GM23338 (cell line): ENCODE data around the gene HTR1D. TPM values are rescaled to one million over a fixed set of nuclear protein-coding genes. Genes with fewer than 3 reads are reported as not detected.

Source experiments
- ATAC-seq: fragments of 200-7000 bp; cut with Tn5 transposase; 3 replicates; pipeline ENCODE4 v1.9.1; 2020
- DNase-seq: peaks from one replicate; pipeline ENCODE4 v3.0.0-alpha.2; 2015; ENCODE audit warnings: low spot score
- H2AFZ ChIP-seq: fragments of 200-600 bp; sonication (generic); 2 replicates; pipeline ENCODE4 v1.8.0; 2016; ENCODE audit warnings: antibody characterized with exemption, mild to moderate bottlenecking, moderate library complexity
- H3F3A ChIP-seq: fragments of 200-600 bp; sonication (generic); replicated peaks from 2 replicates; pipeline ENCODE4 v1.8.0; 2017; ENCODE audit warnings: antibody characterized with exemption, mixed run types, low read depth
- H3K27ac ChIP-seq: fragments of 200-600 bp; sonication (generic); 2 replicates; pipeline ENCODE4 v1.6.1; 2016; ENCODE audit warnings: low read depth
- H3K27me3 ChIP-seq: fragments of 200-600 bp; sonication (generic); 2 replicates; pipeline ENCODE4 v1.8.0; 2016; ENCODE audit warnings: mild to moderate bottlenecking, mixed run types, moderate library complexity; ENCODE audit not compliant: insufficient read depth
- H3K36me3 ChIP-seq: fragments of 200-600 bp; sonication (generic); 2 replicates; pipeline ENCODE4 v1.8.0; 2016; ENCODE audit warnings: mild to moderate bottlenecking; ENCODE audit not compliant: insufficient read depth
- H3K4me1 ChIP-seq: fragments of 200-600 bp; sonication (generic); 2 replicates; pipeline ENCODE4 v1.8.0; 2016; ENCODE audit warnings: mild to moderate bottlenecking, moderate library complexity; ENCODE audit not compliant: insufficient read depth
- H3K4me2 ChIP-seq: fragments of 200-600 bp; sonication (generic); 2 replicates; pipeline ENCODE4 v1.7.1; 2017; ENCODE audit warnings: mixed run types
- H3K4me3 ChIP-seq: fragments of 200-600 bp; sonication (generic); 2 replicates; pipeline ENCODE4 v1.6.1; 2016; ENCODE audit warnings: mixed run types
- H3K79me2 ChIP-seq: fragments of 200-600 bp; sonication (generic); replicated peaks from 2 replicates; pipeline ENCODE4 v1.8.0; 2017; ENCODE audit warnings: mild to moderate bottlenecking; ENCODE audit not compliant: insufficient read depth
- H3K9me2 ChIP-seq: fragments of 200-600 bp; sonication (generic); 2 replicates; pipeline ENCODE4 v1.8.0; 2017; ENCODE audit not compliant: insufficient read depth
- H4K20me1 ChIP-seq: fragments of 200-600 bp; sonication (generic); replicated peaks from 2 replicates; pipeline ENCODE4 v1.8.0; 2017; ENCODE audit warnings: mild to moderate bottlenecking; ENCODE audit not compliant: insufficient read depth
- H3K27ac Mint-ChIP-seq: 2 replicates; pipeline ENCODE4 v1.8.0; 2020; ENCODE audit warnings: inconsistent platforms, mild to moderate bottlenecking, moderate library complexity, mixed read lengths
- H3K27me3 Mint-ChIP-seq: 3 replicates; pipeline ENCODE4 v1.8.0; 2022; ENCODE audit warnings: low read depth, mild to moderate bottlenecking, moderate library complexity, mixed read lengths, inconsistent platforms; ENCODE audit not compliant: insufficient read depth, poor library complexity
- H3K36me3 Mint-ChIP-seq: 3 replicates; pipeline ENCODE4 v1.8.0; 2021; ENCODE audit warnings: low read depth, mild to moderate bottlenecking, inconsistent platforms, moderate library complexity, mixed read lengths
- H3K4me1 Mint-ChIP-seq: 3 replicates; pipeline ENCODE4 v1.8.0; 2020; ENCODE audit warnings: mild to moderate bottlenecking, inconsistent platforms, mixed read lengths
- H3K4me3 Mint-ChIP-seq: 3 replicates; pipeline ENCODE4 v1.8.0; 2021; ENCODE audit warnings: moderate library complexity, mild to moderate bottlenecking, inconsistent platforms, mixed read lengths
- H3K9me3 Mint-ChIP-seq: 3 replicates; pipeline ENCODE4 v1.8.0; 2020; ENCODE audit warnings: moderate library complexity, mild to moderate bottlenecking, inconsistent platforms, mixed read lengths
- EZH2 ChIP-seq: fragments of 200-600 bp; sonication (generic); IDR thresholded peaks from one replicate; pipeline ENCODE4 v1.8.0; 2017; ENCODE audit warnings: antibody characterized with exemption, mild to moderate bottlenecking, low read depth; ENCODE audit not compliant: unreplicated experiment
- EZH2phosphoT487 ChIP-seq: fragments of 200-600 bp; sonication (generic); IDR thresholded peaks from one replicate; pipeline ENCODE4 v1.8.1; 2018; ENCODE audit warnings: antibody characterized with exemption; ENCODE audit not compliant: unreplicated experiment
- NANOG ChIP-seq: IDR thresholded peaks from 2 replicates; pipeline ENCODE4 v1.6.1; 2016; ENCODE audit warnings: antibody characterized with exemption, borderline replicate concordance
- POLR2AphosphoS5 ChIP-seq: IDR thresholded peaks from 2 replicates; pipeline ENCODE4 v1.6.1; 2016; ENCODE audit warnings: antibody characterized with exemption, low read depth
- ZNF462 ChIP-seq: fragments of 250-450 bp; sonication (Bioruptor Pico); IDR thresholded peaks from 2 replicates; pipeline ENCODE4 v1.5.0; 2020; ENCODE audit warnings: mild to moderate bottlenecking, moderate library complexity
- polyA plus RNA-seq: library from polyadenylated mRNA; unstranded; fragments of >200 nt; fragmentation: Nextera tagmentation; extraction: Ambion mirVana; gene quantifications from 2 replicates; pipeline ENCODE4 v1.2.1, GENCODE V29; 2016
- total RNA-seq: library from RNA; depleted of rRNA; stranded (reverse); fragments of >200 nt; shearing (Covaris generic); gene quantifications from 2 replicates; pipeline ENCODE4 v1.2.3, GENCODE V29; 2014
- TF ChIP-seq, protein P1 (sequence below), 2 experiments: fragments of 200-600 bp in 1 of 2; sonication (generic) in 1 of 2; conservative IDR thresholded peaks; 2 replicates each; pipeline versions ENCODE4 v1.5.1 to v1.6.1; 2016 to 2017; ENCODE audit warnings: antibody characterized with exemption in 2 of 2, low read depth in 2 of 2, mild to moderate bottlenecking in 2 of 2, moderate library complexity in 1 of 2

HTR1D gene
- total and polyA plus RNA-seq, 2 experiments from 2014 or later, result 2.4 to 4.1 TPM

GRCh38 chr1:23187637-23188036, 29.7 kb downstream of the HTR1D start:
- DNase-seq (no peak), ATAC-seq (no peak)
- Mint-ChIP-seq H3K9me3 (no peaks in the 10 kb centered on the region; the same call in 2 of the 3 replicates), H3K4me3 (no peak overlapping the region), H3K4me1 (no peaks in the 10 kb centered on the region; the same call in 2 of the 3 replicates), H3K27ac (no peak overlapping the region), H3K27me3 (peaks cover 6% of the 10 kb centered on the region), H3K36me3 (no peaks in the 10 kb centered on the region)
- Histone ChIP-seq H3K4me3 (no peak overlapping the region), H3K79me2 (no peaks in the 10 kb centered on the region), H3F3A (no peaks in the 10 kb centered on the region), H2AFZ (no peak overlapping the region), H3K36me3 (no peaks in the 10 kb centered on the region), H4K20me1 (no peaks in the 10 kb centered on the region), H3K4me2 (no peak overlapping the region), H3K27ac (no peak overlapping the region), H3K9me2 (no peaks in the 10 kb centered on the region), H3K27me3 (no peaks in the 10 kb centered on the region), H3K4me1 (no peaks in the 10 kb centered on the region)
- TF ChIP-seq NANOG (no peak), POLR2AphosphoS5 (no peak), EZH2 (no peak), EZH2phosphoT487 (no peak), ZNF462 (CRISPR knock-in tag) (no peak)

DNA sequence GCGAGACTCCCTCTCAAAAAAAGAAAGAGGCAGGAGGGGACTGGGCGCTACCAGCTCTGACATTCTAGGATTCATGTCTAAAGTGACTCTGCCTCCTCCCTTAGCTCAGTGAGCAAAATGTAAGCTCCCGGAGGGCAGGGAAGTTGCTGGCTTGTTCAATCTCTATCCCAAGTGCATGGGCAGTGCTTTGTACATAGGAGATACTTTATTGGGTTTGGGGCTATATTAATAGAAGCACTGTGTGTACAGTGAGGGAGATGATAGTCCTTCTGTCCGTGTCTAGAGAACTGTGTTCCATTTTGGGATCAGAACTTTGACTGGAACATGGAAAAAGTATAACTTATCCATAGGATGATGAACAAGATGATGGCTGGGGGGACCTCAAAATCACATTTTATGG, 31.9 kb downstream of the HTR1D start:
- Histone ChIP-seq H3K4me1 (no peaks in the 10 kb centered on the region), H3K27me3 (no peaks in the 10 kb centered on the region), H3K9me2 (no peaks in the 10 kb centered on the region), H3K27ac (no peak overlapping the region), H4K20me1 (no peaks in the 10 kb centered on the region), H3K4me3 (no peak overlapping the region), H3K79me2 (no peaks in the 10 kb centered on the region), H2AFZ (no peak overlapping the region), H3K4me2 (no peak overlapping the region), H3F3A (no peaks in the 10 kb centered on the region), H3K36me3 (no peaks in the 10 kb centered on the region)
- Mint-ChIP-seq H3K4me1 (no peaks in the 10 kb centered on the region; the same call in 2 of the 3 replicates), H3K27me3 (peaks cover 5% of the 10 kb centered on the region), H3K27ac (no peak overlapping the region), H3K36me3 (no peaks in the 10 kb centered on the region), H3K9me3 (no peaks in the 10 kb centered on the region; the same call in 2 of the 3 replicates), H3K4me3 (no peak overlapping the region)
- DNase-seq, result no peak
- no peak for ATAC-seq
- TF ChIP-seq, protein P1, sequence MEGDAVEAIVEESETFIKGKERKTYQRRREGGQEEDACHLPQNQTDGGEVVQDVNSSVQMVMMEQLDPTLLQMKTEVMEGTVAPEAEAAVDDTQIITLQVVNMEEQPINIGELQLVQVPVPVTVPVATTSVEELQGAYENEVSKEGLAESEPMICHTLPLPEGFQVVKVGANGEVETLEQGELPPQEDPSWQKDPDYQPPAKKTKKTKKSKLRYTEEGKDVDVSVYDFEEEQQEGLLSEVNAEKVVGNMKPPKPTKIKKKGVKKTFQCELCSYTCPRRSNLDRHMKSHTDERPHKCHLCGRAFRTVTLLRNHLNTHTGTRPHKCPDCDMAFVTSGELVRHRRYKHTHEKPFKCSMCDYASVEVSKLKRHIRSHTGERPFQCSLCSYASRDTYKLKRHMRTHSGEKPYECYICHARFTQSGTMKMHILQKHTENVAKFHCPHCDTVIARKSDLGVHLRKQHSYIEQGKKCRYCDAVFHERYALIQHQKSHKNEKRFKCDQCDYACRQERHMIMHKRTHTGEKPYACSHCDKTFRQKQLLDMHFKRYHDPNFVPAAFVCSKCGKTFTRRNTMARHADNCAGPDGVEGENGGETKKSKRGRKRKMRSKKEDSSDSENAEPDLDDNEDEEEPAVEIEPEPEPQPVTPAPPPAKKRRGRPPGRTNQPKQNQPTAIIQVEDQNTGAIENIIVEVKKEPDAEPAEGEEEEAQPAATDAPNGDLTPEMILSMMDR (conservative IDR thresholded peaks at IDR 0.05; ENCODE audit: low read depth in 2 of 2), result no peak
